22Rv1 (cell line): ENCODE results near the gene ZBTB7C.

Experiments used
- CTCF ChIP-seq: fragments of 450-650 bp; IDR thresholded peaks from 2 replicates; pipeline ENCODE4 v1.5.1; 2017; ENCODE audit warnings: mild to moderate bottlenecking
- ZFX ChIP-seq: fragments of 450-650 bp; IDR thresholded peaks from 2 replicates; pipeline ENCODE4 v1.6.1; 2017; ENCODE audit warnings: antibody characterized with exemption, borderline replicate concordance

- TF ChIP-seq CTCF: no peak
- TF ChIP-seq ZFX: no peak
These were observed 152.3 kb downstream of the ZBTB7C start for GRCh38 chr18:48256848-48257247.
